NCI-H2227 (cell line): Measurements from ENCODE around the gene NPHP3.
"Not testable (repeated sequence)": the region's sequence is repeated elsewhere in the genome, so short reads cannot be mapped to it uniquely, and the experiment has no call there.

ENCODE experiments used
- DNase-seq: peaks from one replicate; lab custom pipeline; 2025; ENCODE audit not compliant: unreplicated experiment; lab: John Stamatoyannopoulos, UW

The NPHP3 gene

GRCh38 chr3:132643366-132643765 is 78.8 kb downstream of the NPHP3 start:
- DNase-seq = no peak

GRCh38 chr3:132642539-132642847 is 79.7 kb downstream of the NPHP3 start:
- no peak for DNase-seq

GRCh38 chr3:132641837-132642538 is 80.2 kb downstream of the NPHP3 start:
- DNase-seq = peak; percentile 28

- DNase-seq = not testable (repeated sequence)
Measured at GRCh38 chr3:132641427-132641826, 80.8 kb downstream of the NPHP3 start.

GRCh38 chr3:132638706-132639105 is 83.5 kb downstream of the NPHP3 start:
- DNase-seq = no peak

GRCh38 chr3:132637590-132637989 is 84.6 kb downstream of the NPHP3 start:
- DNase-seq = no peak

- no peak for DNase-seq
Measured at GRCh38 chr3:132635052-132635451, 87.2 kb downstream of the NPHP3 start.
